ACC112 (cell line): Measurements from ENCODE around the gene PDK2.

Source experiments
- H2AFZ ChIP-seq: fragments of 200-600 bp; sonication (generic); one replicate; pipeline ENCODE4 v1.6.0; 2017; ENCODE audit warnings: antibody characterized with exemption, low read length; ENCODE audit not compliant: unreplicated experiment
- H3K27ac ChIP-seq: fragments of 200-600 bp; sonication (generic); 2 replicates; pipeline ENCODE4 v1.5.1; 2014; ENCODE audit warnings: low read depth, mild to moderate bottlenecking, antibody characterized with exemption, low read length, moderate library complexity
- H3K27me3 ChIP-seq: fragments of 200-600 bp; sonication (generic); 2 replicates; pipeline ENCODE4 v1.6.1; 2014; ENCODE audit warnings: mild to moderate bottlenecking, antibody characterized with exemption, low read length, moderate library complexity, mixed read lengths; ENCODE audit not compliant: insufficient read depth
- H3K36me3 ChIP-seq: fragments of 200-600 bp; sonication (generic); 2 replicates; pipeline ENCODE4 v1.6.1; 2016; ENCODE audit warnings: mild to moderate bottlenecking, antibody characterized with exemption, low read length, moderate library complexity, mixed read lengths; ENCODE audit not compliant: insufficient read depth
- H3K4me1 ChIP-seq: fragments of 200-600 bp; sonication (generic); one replicate; pipeline ENCODE4 v1.6.1; 2016; ENCODE audit warnings: low read length, mixed read lengths; ENCODE audit not compliant: insufficient read depth, unreplicated experiment, control insufficient read depth
- H3K4me3 ChIP-seq: fragments of 200-600 bp; sonication (generic); 2 replicates; pipeline ENCODE4 v1.5.1; 2014; ENCODE audit warnings: mild to moderate bottlenecking, low read depth, low read length
- H3K79me2 ChIP-seq: fragments of 200-600 bp; sonication (generic); one replicate; pipeline ENCODE4 v1.6.0; 2016; ENCODE audit warnings: low read length; ENCODE audit not compliant: control insufficient read depth, unreplicated experiment, insufficient read depth

The PDK2 gene

GRCh38 chr17:50108556-50108955 is 13.4 kb downstream of the PDK2 start:
- H2AFZ ChIP-seq = no peak overlapping the region
- peaks cover 11% of the 10 kb centered on the region for H3K4me1 ChIP-seq
- H3K36me3 ChIP-seq = no peaks in the 10 kb centered on the region
- no peaks in the 10 kb centered on the region for H3K27me3 ChIP-seq
- H3K27ac ChIP-seq = no peak overlapping the region
- no peaks in the 10 kb centered on the region for H3K79me2 ChIP-seq
- no peak overlapping the region for H3K4me3 ChIP-seq

- H2AFZ ChIP-seq = no peak overlapping the region
- no peak overlapping the region for H3K27ac ChIP-seq
- H3K79me2 ChIP-seq = no peaks in the 10 kb centered on the region
- H3K4me3 ChIP-seq = no peak overlapping the region
- no peaks in the 10 kb centered on the region for H3K36me3 ChIP-seq
- H3K27me3 ChIP-seq = no peaks in the 10 kb centered on the region
- peaks cover 11% of the 10 kb centered on the region for H3K4me1 ChIP-seq
Observed at GRCh38 chr17:50109207-50109606, 14.1 kb downstream of the PDK2 start.

GRCh38 chr17:50109785-50110184 is 14.6 kb downstream of the PDK2 start:
- H3K27ac ChIP-seq = no peak overlapping the region
- H3K79me2 ChIP-seq = no peaks in the 10 kb centered on the region
- no peaks in the 10 kb centered on the region for H3K36me3 ChIP-seq
- H3K4me1 ChIP-seq = peaks cover 11% of the 10 kb centered on the region
- no peak overlapping the region for H3K4me3 ChIP-seq
- no peaks in the 10 kb centered on the region for H3K27me3 ChIP-seq
- H2AFZ ChIP-seq = no peak overlapping the region

GRCh38 chr17:50110591-50111349 is 15.6 kb downstream of the PDK2 start:
- Histone ChIP-seq H2AFZ (no peak overlapping the region), H3K79me2 (no peaks in the 10 kb centered on the region), H3K4me1 (peaks cover 11% of the 10 kb centered on the region), H3K4me3 (no peak overlapping the region), H3K36me3 (no peaks in the 10 kb centered on the region), H3K27me3 (no peaks in the 10 kb centered on the region), H3K27ac (no peak overlapping the region)

- no peaks in the 10 kb centered on the region for H3K27me3 ChIP-seq
- H3K4me3 ChIP-seq = no peak overlapping the region
- no peaks in the 10 kb centered on the region for H3K36me3 ChIP-seq
- no peak overlapping the region for H2AFZ ChIP-seq
- no peak overlapping the region for H3K27ac ChIP-seq
- no peaks in the 10 kb centered on the region for H3K79me2 ChIP-seq
- H3K4me1 ChIP-seq = peaks cover 11% of the 10 kb centered on the region
Observed at GRCh38 chr17:50111673-50112655, 16.8 kb downstream of the PDK2 start.

- H3K36me3 ChIP-seq = no peaks in the 10 kb centered on the region
- peaks cover 7% of the 10 kb centered on the region for H3K4me1 ChIP-seq
- no peak overlapping the region for H3K27ac ChIP-seq
- no peak overlapping the region for H2AFZ ChIP-seq
- H3K4me3 ChIP-seq = no peak overlapping the region
- H3K79me2 ChIP-seq = no peaks in the 10 kb centered on the region
- H3K27me3 ChIP-seq = peaks cover 2% of the 10 kb centered on the region; the same call in 1 of the 2 replicates
Observed at GRCh38 chr17:50112694-50113093, 17.5 kb downstream of the PDK2 start.

- Histone ChIP-seq H2AFZ (no peak overlapping the region), H3K27me3 (peaks cover 8% of the 10 kb centered on the region; the same call in 1 of the 2 replicates), H3K4me3 (no peak overlapping the region), H3K36me3 (no peaks in the 10 kb centered on the region), H3K4me1 (no peaks in the 10 kb centered on the region), H3K27ac (no peak overlapping the region), H3K79me2 (no peaks in the 10 kb centered on the region)
Observed at GRCh38 chr17:50113624-50114320, 18.6 kb downstream of the PDK2 start.

- H3K27ac ChIP-seq = no peak overlapping the region
- H2AFZ ChIP-seq = no peak overlapping the region
- H3K4me3 ChIP-seq = no peak overlapping the region
Observed at GRCh38 chr17:50114401-50114800, 19.2 kb downstream of the PDK2 start.

GRCh38 chr17:50114849-50115357 is 19.8 kb downstream of the PDK2 start:
- Histone ChIP-seq H3K27me3 (peaks cover 18% of the 10 kb centered on the region; the same call in 1 of the 2 replicates), H3K79me2 (no peaks in the 10 kb centered on the region), H2AFZ (no peak overlapping the region), H3K4me1 (no peaks in the 10 kb centered on the region), H3K36me3 (no peaks in the 10 kb centered on the region), H3K4me3 (no peak overlapping the region), H3K27ac (no peak overlapping the region)

More at GRCh38 chr17:50114401-50114800, 19.2 kb downstream of the PDK2 start:
- no peaks in the 10 kb centered on the region for H3K79me2 ChIP-seq
- no peaks in the 10 kb centered on the region for H3K4me1 ChIP-seq
- no peaks in the 10 kb centered on the region for H3K36me3 ChIP-seq
- H3K27me3 ChIP-seq = peaks cover 15% of the 10 kb centered on the region; the same call in 1 of the 2 replicates

- Histone ChIP-seq H3K36me3 (no peaks in the 10 kb centered on the region), H2AFZ (no peak overlapping the region), H3K27ac (no peak overlapping the region), H3K4me1 (no peaks in the 10 kb centered on the region), H3K79me2 (no peaks in the 10 kb centered on the region), H3K4me3 (no peak overlapping the region), H3K27me3 (peaks cover 18% of the 10 kb centered on the region; the same call in 1 of the 2 replicates)
Observed at GRCh38 chr17:50115756-50116155, 20.6 kb downstream of the PDK2 start.
